Liver (tissue), 9 donors: ENCODE measurements around the gene FAM168B. TPM values are rescaled to one million over a fixed set of nuclear protein-coding genes. Genes with fewer than 3 reads are reported as not detected.
"Not testable (repeated sequence)": the region's sequence is repeated elsewhere in the genome, so short reads cannot be mapped to it uniquely, and the experiment has no call there.

ENCODE experiments used
- DNase-seq: peaks from one replicate; pipeline ENCODE4 v3.0.0-alpha.2; 2017; ENCODE audit warnings: low spot score
- H3K27ac ChIP-seq, 2 donors: one replicate each; pipeline ENCODE4 v1.7.0; 2013; ENCODE audit warnings: inconsistent platforms in 2 of 2, low read length in 2 of 2, control low read depth in 1 of 2, low read depth in 1 of 2, mild to moderate bottlenecking in 1 of 2
- H3K27me3 ChIP-seq, 4 donors: one replicate each; pipeline versions ENCODE4 v1.6.1 to v1.7.0; 2013; ENCODE audit warnings: low read length in 3 of 4, inconsistent platforms in 1 of 4, mild to moderate bottlenecking in 1 of 4, moderate library complexity in 1 of 4; ENCODE audit not compliant: control insufficient read depth in 4 of 4, insufficient read depth in 4 of 4
- H3K36me3 ChIP-seq, 4 donors: one replicate each; pipeline versions ENCODE4 v1.6.1 to v1.7.0; 2013; ENCODE audit warnings: low read length in 3 of 4, mild to moderate bottlenecking in 3 of 4, low read depth in 1 of 4, moderate library complexity in 1 of 4; ENCODE audit not compliant: control insufficient read depth in 4 of 4, insufficient read depth in 3 of 4
- H3K4me1 ChIP-seq, 4 donors: one replicate each; pipeline versions ENCODE4 v1.6.1 to v1.7.0; 2013; ENCODE audit warnings: low read length in 3 of 4, mild to moderate bottlenecking in 3 of 4, moderate library complexity in 1 of 4; ENCODE audit not compliant: control insufficient read depth in 4 of 4, insufficient read depth in 4 of 4
- H3K4me3 ChIP-seq, 3 donors: one replicate each; pipeline versions ENCODE4 v1.6.1 to v1.7.0; 2013; ENCODE audit warnings: low read length in 3 of 3, control low read depth in 1 of 3, low read depth in 1 of 3, mild to moderate bottlenecking in 1 of 3
- H3K9ac ChIP-seq, 2 donors: one replicate each; pipeline ENCODE4 v1.7.0; 2013; ENCODE audit warnings: low read length in 2 of 2, mild to moderate bottlenecking in 2 of 2, moderate library complexity in 2 of 2, control low read depth in 1 of 2, low read depth in 1 of 2
- H3K9me3 ChIP-seq, 4 donors: one replicate each; pipeline versions ENCODE4 v1.6.1 to v1.7.0; 2013; ENCODE audit warnings: low read length in 3 of 4; ENCODE audit not compliant: control insufficient read depth in 4 of 4
- EGR1 ChIP-seq, 2 donors: IDR thresholded peaks; 2 replicates each; pipeline ENCODE4 v1.6.1; 2016 to 2018; ENCODE audit warnings: antibody characterized with exemption in 2 of 2, low read depth in 2 of 2
- FOXA1 ChIP-seq: IDR thresholded peaks from 2 replicates; pipeline ENCODE4 v1.6.1; 2016; ENCODE audit warnings: antibody characterized with exemption
- GABPA ChIP-seq, 2 donors: IDR thresholded peaks in 1 of 2; conservative IDR thresholded peaks in 1 of 2; 2 replicates each; pipeline ENCODE4 v1.6.1; 2016; ENCODE audit warnings: antibody characterized with exemption in 2 of 2, mild to moderate bottlenecking in 1 of 2, moderate library complexity in 1 of 2
- HNF4A ChIP-seq, 2 donors: conservative IDR thresholded peaks; 2 replicates each; pipeline ENCODE4 v1.6.1; 2016; ENCODE audit warnings: antibody characterized with exemption in 2 of 2, mild to moderate bottlenecking in 2 of 2
- RAD21 ChIP-seq, 2 donors: IDR thresholded peaks; 2 replicates each; pipeline ENCODE4 v1.6.1; 2016; ENCODE audit warnings: antibody characterized with exemption in 2 of 2, mild to moderate bottlenecking in 2 of 2
- RXRA ChIP-seq, 2 donors: IDR thresholded peaks; 2 replicates each; pipeline ENCODE4 v1.6.1; 2017 to 2018; ENCODE audit warnings: antibody characterized with exemption in 2 of 2, mild to moderate bottlenecking in 1 of 2
- SP1 ChIP-seq: IDR thresholded peaks from 2 replicates; pipeline ENCODE4 v1.6.1; 2018; ENCODE audit warnings: antibody characterized with exemption, mild to moderate bottlenecking
- TAF1 ChIP-seq: conservative IDR thresholded peaks from 2 replicates; pipeline ENCODE4 v1.6.1; 2016; ENCODE audit warnings: antibody characterized with exemption, mild to moderate bottlenecking
- YY1 ChIP-seq: IDR thresholded peaks from 2 replicates; pipeline ENCODE4 v1.6.1; 2016; ENCODE audit warnings: antibody characterized with exemption, mild to moderate bottlenecking
- WGBS: extraction: QIAGEN DNeasy Blood & Tissue Kit; methylation state at CpG from one replicate; pipeline ENCODE4 v1.1.7; 2013; 5-methylcytosine and 5-hydroxymethylcytosine counted together
- polyA plus RNA-seq, 2 donors: library from polyadenylated mRNA; stranded (reverse) in 1 of 2; unstranded in 1 of 2; fragments of 200-250 nt in 1 of 2; fragments of >200 nt in 1 of 2; fragmentation: Nextera tagmentation in 1 of 2; extraction: Ambion mirVana in 1 of 2; gene quantifications; one replicate each; pipeline versions ENCODE4 v1.2.1 to v1.2.3, GENCODE V29; 2013 to 2015
- total RNA-seq, 2 donors: library from RNA; depleted of rRNA; stranded (reverse); fragments of >200 nt; gene quantifications; one replicate each; pipeline ENCODE4 v1.2.3, GENCODE V29; 2014
- TF ChIP-seq, protein P1 (sequence below): IDR thresholded peaks from 2 replicates; pipeline ENCODE4 v1.6.1; 2016; ENCODE audit warnings: antibody characterized with exemption
- TF ChIP-seq, protein P2 (sequence below): IDR thresholded peaks from 2 replicates; pipeline ENCODE4 v1.6.1; 2016; ENCODE audit warnings: antibody characterized with exemption, mild to moderate bottlenecking
- TF ChIP-seq, protein P3 (sequence below): fragments of 150-350 bp; IDR thresholded peaks from 2 replicates; pipeline ENCODE4 v1.5.1; 2017; ENCODE audit warnings: improper control_type of control experiment, low read depth, low read length; ENCODE audit not compliant: missing input control
- donor health status: healthy.
- donor health status: healthy.
- donor health status: healthy.
- donor health status: healthy.
- donor health status: healthy.

FAM168B gene
- total and polyA plus RNA-seq, 4 donors: 13.9 to 62.3 (median 30.8) TPM

DNA sequence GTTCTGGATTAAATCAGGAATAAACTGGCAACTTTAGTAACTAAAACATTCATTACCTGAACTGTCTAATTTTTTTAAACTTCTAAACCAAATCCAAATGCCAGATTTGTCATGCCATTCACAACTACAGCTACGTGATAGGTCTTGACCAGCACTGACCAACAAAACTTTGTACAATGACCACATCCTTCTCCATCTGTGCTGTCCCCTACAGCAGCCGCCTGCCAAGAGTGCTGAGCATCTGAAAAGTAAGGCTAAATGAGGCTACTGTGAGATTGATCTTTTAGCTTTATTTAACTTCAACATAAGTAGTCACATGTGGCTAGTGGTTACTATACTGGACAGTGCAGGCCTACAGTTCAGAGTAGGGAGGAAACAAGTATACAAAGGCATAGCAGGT lies 7.6 kb downstream of the FAM168B start:
- H3K4me3 ChIP-seq: no peak overlapping the region
- H3K9ac ChIP-seq: no peak overlapping the region
- DNase-seq: no peak
- H3K9me3 ChIP-seq: no peaks in the 10 kb centered on the region
- no peak for TF ChIP-seq EGR1 (IDR thresholded peaks at IDR 0.05; ENCODE audit: low read depth in 2 of 2)
- H3K36me3 ChIP-seq: peaks cover 10 to 40% (median 22%) of the 10 kb centered on the region in 4 donors
- H3K4me1 ChIP-seq: peaks cover 3 to 19% (median 17%) of the 10 kb centered on the region in 4 donors
- WGBS: 72% methylated on average over 2 of the region's 2 CpGs
- no peak overlapping the region for H3K27ac ChIP-seq
- H3K27me3 ChIP-seq: no peaks in the 10 kb centered on the region

DNA sequence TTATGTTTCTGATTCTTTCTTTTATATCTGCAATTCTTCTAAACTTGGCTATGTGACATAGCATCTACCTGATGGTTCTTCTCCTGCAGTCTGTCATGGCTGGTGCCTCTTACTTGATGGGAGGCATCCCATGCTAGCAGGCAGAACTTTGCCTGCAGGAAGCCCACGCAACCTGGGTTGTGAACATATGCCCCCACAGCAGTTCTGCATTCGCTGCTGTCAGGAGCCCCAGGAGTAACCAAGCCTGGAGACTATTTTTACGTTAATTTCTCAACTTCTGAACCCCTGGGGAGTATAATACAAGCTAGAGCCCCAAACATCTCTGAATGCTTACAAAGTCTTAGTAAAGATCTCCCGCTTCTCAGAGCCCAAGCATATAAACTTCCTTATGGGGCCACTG lies 12.1 kb downstream of the FAM168B start:
- Histone ChIP-seq H3K36me3 (peaks cover 2 to 26% (median 11%) of the 10 kb centered on the region in 4 donors), H3K4me1 (peaks cover 11 to 44% (median 36%) of the 10 kb centered on the region in 4 donors)

DNA sequence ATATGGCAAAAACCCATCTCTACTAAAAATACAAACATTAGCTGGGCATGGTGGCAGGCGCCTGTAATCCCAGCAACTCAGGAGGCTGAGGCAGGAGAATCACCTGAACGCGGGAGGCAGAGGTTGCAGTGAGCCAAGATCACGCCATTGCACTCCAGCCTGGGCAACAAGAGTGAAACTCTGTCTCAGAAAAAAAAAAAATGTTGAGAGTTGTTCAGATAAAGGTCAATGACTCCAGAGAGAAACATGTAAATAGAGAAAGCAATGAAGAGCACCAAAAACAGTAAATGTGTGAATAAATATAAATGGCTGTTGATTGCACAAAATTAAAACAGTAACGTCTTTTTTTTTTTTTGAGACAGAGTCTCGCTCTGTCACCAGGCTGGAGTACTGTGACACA lies 13.3 kb downstream of the FAM168B start:
- not testable (repeated sequence) for H3K9me3 ChIP-seq, H3K27me3 ChIP-seq, H3K9ac ChIP-seq, DNase-seq, H3K4me3 ChIP-seq
- Histone ChIP-seq H3K4me1 (peaks cover 11 to 48% (median 35%) of the 10 kb centered on the region in 4 donors), H3K36me3 (peaks cover 6 to 22% (median 12%) of the 10 kb centered on the region in 4 donors), H3K27ac (peak overlapping the region in 1 of 2 donors; percentile 40)
- WGBS: 50% methylated on average over 6 of the region's 6 CpGs
- TF ChIP-seq YY1: peak; percentile 42
- TF ChIP-seq RXRA (IDR thresholded peaks at IDR 0.05): peak; percentile 71 to 76

More for the DNA sequence above, 12.1 kb downstream of the FAM168B start:
- Histone ChIP-seq H3K27me3 (no peaks in the 10 kb centered on the region), H3K27ac (no peak overlapping the region), H3K4me3 (no peak overlapping the region), H3K9me3 (no peaks in the 10 kb centered on the region), H3K9ac (no peak overlapping the region)
- DNase-seq: no peak
- no peak for TF ChIP-seq RAD21 (IDR thresholded peaks at IDR 0.05)
- WGBS: 97% methylated on average over 4 of the region's 4 CpGs

DNA sequence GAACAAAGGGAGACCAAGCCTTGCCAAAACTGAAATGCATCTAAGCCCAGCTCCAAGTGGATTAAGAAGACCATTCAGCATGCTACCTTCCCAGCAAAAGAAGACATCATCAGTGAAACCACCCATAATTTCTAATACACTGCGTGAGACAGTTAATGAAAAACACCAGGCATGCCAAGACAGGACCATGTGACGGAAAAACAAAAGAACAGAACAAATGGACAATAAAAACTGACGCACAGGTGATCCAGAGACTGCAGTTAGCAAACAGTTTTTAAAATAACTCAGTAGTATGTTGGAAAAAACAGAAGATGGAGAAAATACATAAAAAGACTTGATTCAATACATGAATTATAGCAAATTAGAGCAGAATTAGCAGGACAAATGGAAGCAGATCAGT lies 15.3 kb downstream of the FAM168B start:
- TF ChIP-seq TAF1 (no peak), HNF4A (conservative IDR thresholded peaks at IDR 0.05) (no peak), RAD21 (IDR thresholded peaks at IDR 0.05) (no peak), FOXA1 (no peak), GABPA (IDR thresholded peaks at IDR 0.05 in 1 of 2, conservative IDR thresholded peaks at IDR 0.05 in 1 of 2) (no peak), SP1 (no peak)
- TF ChIP-seq, protein P1, sequence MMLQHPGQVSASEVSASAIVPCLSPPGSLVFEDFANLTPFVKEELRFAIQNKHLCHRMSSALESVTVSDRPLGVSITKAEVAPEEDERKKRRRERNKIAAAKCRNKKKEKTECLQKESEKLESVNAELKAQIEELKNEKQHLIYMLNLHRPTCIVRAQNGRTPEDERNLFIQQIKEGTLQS: no peak
- TF ChIP-seq, protein P2, sequence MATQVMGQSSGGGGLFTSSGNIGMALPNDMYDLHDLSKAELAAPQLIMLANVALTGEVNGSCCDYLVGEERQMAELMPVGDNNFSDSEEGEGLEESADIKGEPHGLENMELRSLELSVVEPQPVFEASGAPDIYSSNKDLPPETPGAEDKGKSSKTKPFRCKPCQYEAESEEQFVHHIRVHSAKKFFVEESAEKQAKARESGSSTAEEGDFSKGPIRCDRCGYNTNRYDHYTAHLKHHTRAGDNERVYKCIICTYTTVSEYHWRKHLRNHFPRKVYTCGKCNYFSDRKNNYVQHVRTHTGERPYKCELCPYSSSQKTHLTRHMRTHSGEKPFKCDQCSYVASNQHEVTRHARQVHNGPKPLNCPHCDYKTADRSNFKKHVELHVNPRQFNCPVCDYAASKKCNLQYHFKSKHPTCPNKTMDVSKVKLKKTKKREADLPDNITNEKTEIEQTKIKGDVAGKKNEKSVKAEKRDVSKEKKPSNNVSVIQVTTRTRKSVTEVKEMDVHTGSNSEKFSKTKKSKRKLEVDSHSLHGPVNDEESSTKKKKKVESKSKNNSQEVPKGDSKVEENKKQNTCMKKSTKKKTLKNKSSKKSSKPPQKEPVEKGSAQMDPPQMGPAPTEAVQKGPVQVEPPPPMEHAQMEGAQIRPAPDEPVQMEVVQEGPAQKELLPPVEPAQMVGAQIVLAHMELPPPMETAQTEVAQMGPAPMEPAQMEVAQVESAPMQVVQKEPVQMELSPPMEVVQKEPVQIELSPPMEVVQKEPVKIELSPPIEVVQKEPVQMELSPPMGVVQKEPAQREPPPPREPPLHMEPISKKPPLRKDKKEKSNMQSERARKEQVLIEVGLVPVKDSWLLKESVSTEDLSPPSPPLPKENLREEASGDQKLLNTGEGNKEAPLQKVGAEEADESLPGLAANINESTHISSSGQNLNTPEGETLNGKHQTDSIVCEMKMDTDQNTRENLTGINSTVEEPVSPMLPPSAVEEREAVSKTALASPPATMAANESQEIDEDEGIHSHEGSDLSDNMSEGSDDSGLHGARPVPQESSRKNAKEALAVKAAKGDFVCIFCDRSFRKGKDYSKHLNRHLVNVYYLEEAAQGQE: no peak
- TF ChIP-seq, protein P3, sequence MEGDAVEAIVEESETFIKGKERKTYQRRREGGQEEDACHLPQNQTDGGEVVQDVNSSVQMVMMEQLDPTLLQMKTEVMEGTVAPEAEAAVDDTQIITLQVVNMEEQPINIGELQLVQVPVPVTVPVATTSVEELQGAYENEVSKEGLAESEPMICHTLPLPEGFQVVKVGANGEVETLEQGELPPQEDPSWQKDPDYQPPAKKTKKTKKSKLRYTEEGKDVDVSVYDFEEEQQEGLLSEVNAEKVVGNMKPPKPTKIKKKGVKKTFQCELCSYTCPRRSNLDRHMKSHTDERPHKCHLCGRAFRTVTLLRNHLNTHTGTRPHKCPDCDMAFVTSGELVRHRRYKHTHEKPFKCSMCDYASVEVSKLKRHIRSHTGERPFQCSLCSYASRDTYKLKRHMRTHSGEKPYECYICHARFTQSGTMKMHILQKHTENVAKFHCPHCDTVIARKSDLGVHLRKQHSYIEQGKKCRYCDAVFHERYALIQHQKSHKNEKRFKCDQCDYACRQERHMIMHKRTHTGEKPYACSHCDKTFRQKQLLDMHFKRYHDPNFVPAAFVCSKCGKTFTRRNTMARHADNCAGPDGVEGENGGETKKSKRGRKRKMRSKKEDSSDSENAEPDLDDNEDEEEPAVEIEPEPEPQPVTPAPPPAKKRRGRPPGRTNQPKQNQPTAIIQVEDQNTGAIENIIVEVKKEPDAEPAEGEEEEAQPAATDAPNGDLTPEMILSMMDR: no peak
- WGBS: 86% methylated on average over 3 of the region's 3 CpGs
- Histone ChIP-seq H3K4me1 (peaks cover 13 to 46% (median 35%) of the 10 kb centered on the region in 4 donors), H3K9me3 (no peaks in the 10 kb centered on the region), H3K9ac (no peak overlapping the region), H3K4me3 (no peak overlapping the region), H3K36me3 (peaks cover 9 to 22% (median 18%) of the 10 kb centered on the region in 4 donors), H3K27me3 (no peaks in the 10 kb centered on the region), H3K27ac (peak overlapping the region; percentile 64 to 74)
- DNase-seq: no peak
